Adrenal gland (tissue), 5 donors: ENCODE results near the gene BICD1.

ENCODE experiments used
- CTCF ChIP-seq, 6 experiments: fragments of 450-650 bp in 4 of 6; fragments of 200-600 bp in 2 of 6; sonication (generic) in 1 of 6; IDR thresholded peaks; 1 replicate in 5 of 6; 2 replicates in 1 of 6; pipeline versions ENCODE4 v1.5.1 to v1.8.0; 2016 to 2021; ENCODE audit warnings: antibody characterized with exemption in 6 of 6, mild to moderate bottlenecking in 2 of 6, moderate library complexity in 1 of 6
- POLR2A ChIP-seq, 2 donors: fragments of 450-650 bp; IDR thresholded peaks; one replicate each; pipeline ENCODE4 v1.6.1; 2017; ENCODE audit warnings: antibody characterized with exemption in 2 of 2, mild to moderate bottlenecking in 2 of 2, moderate library complexity in 1 of 2
- donor health status: DM: no; HTN: no; CAD: no.

- TF ChIP-seq CTCF (IDR thresholded peaks at IDR 0.05) = no peak
- TF ChIP-seq POLR2A (IDR thresholded peaks at IDR 0.05) = no peak
Measured at GRCh38 chr12:32146074-32146873, 39.6 kb downstream of the BICD1 start.
